H54 (cell line): ENCODE measurements around the gene SDK1.

Experiments used
- DNase-seq: peaks from one replicate; pipeline ENCODE4 v3.0.0; 2011; ENCODE audit warnings: low spot score, mixed read lengths; ENCODE audit not compliant: insufficient read length
- FAIRE-seq: peaks from 3 replicates; lab custom pipeline; 2011; peaks lifted over from hg19 to GRCh38; lab: Jason Lieb, UNC
- POLR2A ChIP-seq: IDR thresholded peaks from 2 replicates; pipeline ENCODE4 v1.6.1; 2011; ENCODE audit warnings: low read depth, mild to moderate bottlenecking, low read length

The SDK1 gene

DNA sequence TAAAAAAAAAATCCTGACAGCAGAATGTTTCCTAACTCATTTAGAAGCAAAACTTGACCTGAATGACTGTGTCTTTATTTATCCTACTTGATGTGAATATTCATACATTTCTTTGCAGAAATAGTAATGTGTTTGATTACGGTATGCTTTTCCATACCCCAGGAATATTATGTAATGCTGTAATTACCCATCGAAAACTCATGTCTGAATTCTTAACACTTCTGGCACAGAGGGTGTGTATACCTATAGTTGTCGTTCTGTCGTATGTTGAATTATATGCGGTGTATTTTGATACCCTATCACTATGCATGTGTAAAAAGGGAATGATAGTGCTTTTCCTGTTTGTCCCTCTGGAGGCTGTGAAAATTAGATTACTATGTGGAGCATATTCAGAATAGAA is 26.6 kb downstream of the SDK1 start:
- TF ChIP-seq POLR2A, result no peak
- no peak for DNase-seq
- FAIRE-seq, result peak; percentile 55

DNA sequence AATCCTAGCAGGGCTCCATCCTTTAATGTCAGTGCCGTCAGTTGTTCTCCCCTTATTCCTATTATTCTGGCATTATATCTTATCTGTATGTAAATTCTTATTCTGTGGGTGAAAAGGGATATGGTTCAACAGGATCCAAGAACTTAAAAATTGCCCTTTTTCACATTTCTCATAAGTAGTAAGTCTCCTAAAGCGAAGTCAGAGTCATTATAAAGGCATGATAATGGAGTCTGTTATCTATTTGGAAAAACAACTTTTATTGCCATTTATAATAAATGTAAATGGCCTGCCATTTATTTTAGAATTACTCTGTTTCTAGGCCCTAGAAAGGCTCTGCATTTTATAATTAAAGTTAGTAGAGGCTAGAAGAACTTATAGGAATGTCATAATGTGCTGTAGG is 31.3 kb downstream of the SDK1 start:
- DNase-seq, result no peak
- TF ChIP-seq POLR2A, result no peak
- no peak for FAIRE-seq

DNA sequence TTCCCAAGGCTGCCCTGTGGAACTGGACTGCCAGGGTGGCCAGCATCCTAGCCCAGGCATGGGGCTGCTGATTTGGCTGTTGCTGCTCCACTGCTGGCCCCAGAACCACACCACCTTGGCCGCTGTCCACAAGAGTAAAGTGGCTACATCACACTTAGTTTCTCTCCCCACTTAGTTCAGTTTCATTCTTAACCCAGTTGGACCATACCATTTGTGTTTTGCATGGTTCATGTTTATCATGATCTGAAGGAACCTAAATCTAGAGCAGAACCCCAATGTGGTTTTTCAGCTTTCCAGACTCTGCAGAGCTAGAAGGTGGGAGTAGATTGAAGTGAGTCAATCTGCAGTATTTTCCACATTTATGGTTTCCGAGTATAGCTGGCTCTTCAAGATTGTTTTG is 32.8 kb downstream of the SDK1 start:
- DNase-seq (no peak), FAIRE-seq (no peak)
- no peak for TF ChIP-seq POLR2A

- no peak for TF ChIP-seq POLR2A
- DNase-seq (no peak), FAIRE-seq (no peak)
Measured at GRCh38 chr7:3336042-3336665, 35.1 kb downstream of the SDK1 start.

GRCh38 chr7:3338161-3338560 is 37.1 kb downstream of the SDK1 start:
- no peak for FAIRE-seq
- no peak for TF ChIP-seq POLR2A
- DNase-seq, result no peak

GRCh38 chr7:3345699-3346481 is 44.8 kb downstream of the SDK1 start:
- no peak for DNase-seq
- no peak for FAIRE-seq
- TF ChIP-seq POLR2A, result no peak

DNA sequence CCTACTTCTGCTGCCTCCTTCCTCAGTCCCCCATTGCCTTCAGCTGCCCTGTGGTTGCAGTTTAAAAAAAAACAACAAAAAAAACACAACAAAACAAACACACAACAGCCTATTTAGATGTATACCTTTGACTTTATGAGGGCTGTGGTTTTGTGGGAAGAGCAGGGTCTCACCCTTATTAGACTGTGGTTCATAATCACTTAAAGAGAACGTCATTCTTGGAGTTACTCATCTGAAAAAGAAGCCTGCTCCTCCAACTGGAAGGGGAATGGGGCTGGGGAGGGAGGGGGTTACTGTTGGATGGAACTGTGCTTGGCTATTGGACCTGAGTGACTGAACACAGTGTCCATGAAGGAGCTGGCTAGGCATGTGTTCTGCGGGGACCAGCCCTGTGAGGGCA is 48.1 kb downstream of the SDK1 start:
- FAIRE-seq (no peak), DNase-seq (no peak)
- no peak for TF ChIP-seq POLR2A

GRCh38 chr7:3356173-3356572 is 55.1 kb downstream of the SDK1 start:
- no peak for TF ChIP-seq POLR2A
- no peak for FAIRE-seq
- no peak for DNase-seq

DNA sequence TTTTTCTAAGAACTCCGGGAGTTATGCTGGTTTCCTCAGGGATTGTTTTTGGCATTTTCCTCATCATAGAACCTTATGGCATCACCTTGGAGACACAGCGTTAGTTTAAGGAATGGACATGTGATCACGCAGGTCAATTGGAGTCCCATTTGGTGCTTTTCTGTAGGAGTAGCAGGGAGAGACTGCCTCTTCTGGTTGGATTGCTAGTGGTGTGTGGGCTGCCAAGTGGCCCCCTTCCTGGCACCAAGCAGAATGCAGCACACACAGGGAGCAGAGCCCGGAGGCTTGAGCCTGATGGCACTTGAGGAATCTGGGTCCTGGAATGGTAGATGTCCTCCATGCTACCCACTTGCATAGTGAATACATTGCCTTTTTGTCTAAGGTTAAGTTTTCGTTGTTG is 57.9 kb downstream of the SDK1 start:
- no peak for DNase-seq
- FAIRE-seq, result no peak
- no peak for TF ChIP-seq POLR2A

GRCh38 chr7:3367261-3367660 is 66.2 kb downstream of the SDK1 start:
- FAIRE-seq (no peak), DNase-seq (no peak)
- no peak for TF ChIP-seq POLR2A

GRCh38 chr7:3370068-3370830 is 69.2 kb downstream of the SDK1 start:
- no peak for TF ChIP-seq POLR2A
- no peak for DNase-seq
- peak; percentile 11 for FAIRE-seq

GRCh38 chr7:3370921-3371320 is 69.9 kb downstream of the SDK1 start:
- FAIRE-seq, result no peak
- no peak for DNase-seq
- TF ChIP-seq POLR2A, result no peak

- FAIRE-seq (no peak), DNase-seq (peak; percentile 32)
- no peak for TF ChIP-seq POLR2A
Measured at GRCh38 chr7:3371601-3372000, 70.5 kb downstream of the SDK1 start.

DNA sequence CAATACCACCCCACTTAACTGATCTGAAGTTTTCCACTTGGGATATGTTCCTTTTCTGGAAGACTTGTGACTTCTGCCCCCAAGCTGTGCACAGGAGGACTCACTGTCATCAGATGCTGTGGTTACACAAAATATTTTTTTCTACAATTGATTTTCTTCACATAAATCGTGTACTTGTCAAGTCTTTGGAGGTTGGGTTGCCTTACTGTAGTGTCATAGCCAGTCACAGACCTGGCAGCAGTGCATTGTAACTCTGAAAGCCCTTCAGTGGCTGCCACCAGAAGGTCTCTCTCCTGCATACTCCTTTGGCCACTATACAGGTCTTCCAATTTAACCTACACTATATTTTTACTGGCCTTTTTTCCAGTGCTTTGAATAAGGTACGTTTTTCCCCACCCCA is 73.2 kb downstream of the SDK1 start:
- TF ChIP-seq POLR2A, result no peak
- DNase-seq (no peak), FAIRE-seq (no peak)

GRCh38 chr7:3378390-3379150 is 77.5 kb downstream of the SDK1 start:
- no peak for FAIRE-seq

More at GRCh38 chr7:3378390-3379150, 77.5 kb downstream of the SDK1 start:
- no peak for DNase-seq
- no peak for TF ChIP-seq POLR2A
